Measurements from ENCODE around the gene GCNT1.
"Not testable (repeated sequence)": the region's sequence is repeated elsewhere in the genome, so short reads cannot be mapped to it uniquely, and the experiment has no call there.

GCNT1 gene

GRCh38 chr9:76528056-76528455, 69.1 kb downstream of the GCNT1 start:
- Mint-ChIP-seq H3K9me3 (no peaks in the 10 kb centered on the region), H3K27me3 (ENCODE audit: low read depth) (peaks cover 3% of the 10 kb centered on the region)

GRCh38 chr9:76528642-76529190, 69.7 kb downstream of the GCNT1 start:
- Mint-ChIP-seq H3K4me1 (ENCODE audit: low read depth) (peaks cover 5% of the 10 kb centered on the region), H3K9me3 (no peaks in the 10 kb centered on the region), H3K27ac (no peak overlapping the region), H3K36me3 (ENCODE audit: low read depth) (no peaks in the 10 kb centered on the region), H3K27me3 (ENCODE audit: low read depth) (peaks cover 3% of the 10 kb centered on the region), H3K4me3 (no peak overlapping the region)

More at GRCh38 chr9:76528056-76528455, 69.1 kb downstream of the GCNT1 start:
- Mint-ChIP-seq H3K4me1 (ENCODE audit: low read depth) (peaks cover 1% of the 10 kb centered on the region), H3K27ac (no peak overlapping the region), H3K36me3 (ENCODE audit: low read depth) (no peaks in the 10 kb centered on the region), H3K4me3 (no peak overlapping the region)

GRCh38 chr9:76529653-76530052, 70.7 kb downstream of the GCNT1 start:
- Mint-ChIP-seq H3K36me3 (ENCODE audit: low read depth) (no peaks in the 10 kb centered on the region), H3K4me3 (no peak overlapping the region), H3K4me1 (ENCODE audit: low read depth) (peaks cover 8% of the 10 kb centered on the region), H3K9me3 (no peaks in the 10 kb centered on the region), H3K27ac (no peak overlapping the region), H3K27me3 (ENCODE audit: low read depth) (peaks cover 3% of the 10 kb centered on the region)

- no peaks in the 10 kb centered on the region for H3K9me3 Mint-ChIP-seq
- H3K27ac Mint-ChIP-seq, result no peak overlapping the region
- no peaks in the 10 kb centered on the region for H3K36me3 Mint-ChIP-seq (ENCODE audit: low read depth)
- no peaks in the 10 kb centered on the region for H3K27me3 Mint-ChIP-seq (ENCODE audit: low read depth)
- no peak overlapping the region for H3K4me3 Mint-ChIP-seq
- peaks cover 8% of the 10 kb centered on the region for H3K4me1 Mint-ChIP-seq (ENCODE audit: low read depth)
Observed at GRCh38 chr9:76530458-76531110, 71.6 kb downstream of the GCNT1 start.

- Mint-ChIP-seq H3K4me1 (ENCODE audit: low read depth) (peaks cover 8% of the 10 kb centered on the region), H3K4me3 (no peak overlapping the region), H3K36me3 (ENCODE audit: low read depth) (no peaks in the 10 kb centered on the region), H3K9me3 (no peaks in the 10 kb centered on the region), H3K27me3 (ENCODE audit: low read depth) (no peaks in the 10 kb centered on the region), H3K27ac (no peak overlapping the region)
Observed at GRCh38 chr9:76531231-76531780, 72.3 kb downstream of the GCNT1 start.

GRCh38 chr9:76532877-76533276, 73.9 kb downstream of the GCNT1 start:
- not testable (repeated sequence) for H3K9me3 Mint-ChIP-seq; H3K27ac Mint-ChIP-seq; H3K4me1 Mint-ChIP-seq (ENCODE audit: low read depth); H3K27me3 Mint-ChIP-seq (ENCODE audit: low read depth); H3K4me3 Mint-ChIP-seq; H3K36me3 Mint-ChIP-seq (ENCODE audit: low read depth)

GRCh38 chr9:76534026-76534425, 75.0 kb downstream of the GCNT1 start:
- peaks cover 3% of the 10 kb centered on the region for H3K27me3 Mint-ChIP-seq (ENCODE audit: low read depth)
- H3K4me3 Mint-ChIP-seq, result no peak overlapping the region
- H3K36me3 Mint-ChIP-seq (ENCODE audit: low read depth), result no peaks in the 10 kb centered on the region
- H3K9me3 Mint-ChIP-seq, result no peaks in the 10 kb centered on the region
- H3K4me1 Mint-ChIP-seq (ENCODE audit: low read depth), result peaks cover 8% of the 10 kb centered on the region
- H3K27ac Mint-ChIP-seq, result no peak overlapping the region

GRCh38 chr9:76537150-76537646, 78.2 kb downstream of the GCNT1 start:
- Mint-ChIP-seq H3K4me3 (no peak overlapping the region), H3K36me3 (ENCODE audit: low read depth) (no peaks in the 10 kb centered on the region), H3K9me3 (no peaks in the 10 kb centered on the region), H3K27me3 (ENCODE audit: low read depth) (peaks cover 3% of the 10 kb centered on the region), H3K27ac (no peak overlapping the region), H3K4me1 (ENCODE audit: low read depth) (peaks cover 8% of the 10 kb centered on the region)

GRCh38 chr9:76539180-76539579, 80.2 kb downstream of the GCNT1 start:
- no peaks in the 10 kb centered on the region for H3K9me3 Mint-ChIP-seq
- no peak overlapping the region for H3K27ac Mint-ChIP-seq
- H3K36me3 Mint-ChIP-seq (ENCODE audit: low read depth), result no peaks in the 10 kb centered on the region
- no peaks in the 10 kb centered on the region for H3K4me1 Mint-ChIP-seq (ENCODE audit: low read depth)
- H3K27me3 Mint-ChIP-seq (ENCODE audit: low read depth), result peaks cover 3% of the 10 kb centered on the region
- H3K4me3 Mint-ChIP-seq, result no peak overlapping the region

GRCh38 chr9:76542360-76542759, 83.4 kb downstream of the GCNT1 start:
- no peaks in the 10 kb centered on the region for H3K36me3 Mint-ChIP-seq (ENCODE audit: low read depth)
- H3K27me3 Mint-ChIP-seq (ENCODE audit: low read depth), result peaks cover 8% of the 10 kb centered on the region
- H3K4me1 Mint-ChIP-seq (ENCODE audit: low read depth), result no peaks in the 10 kb centered on the region
- H3K9me3 Mint-ChIP-seq, result no peaks in the 10 kb centered on the region
- H3K4me3 Mint-ChIP-seq, result no peak overlapping the region
- no peak overlapping the region for H3K27ac Mint-ChIP-seq

- Mint-ChIP-seq H3K36me3 (ENCODE audit: low read depth) (no peaks in the 10 kb centered on the region), H3K4me1 (ENCODE audit: low read depth) (no peaks in the 10 kb centered on the region)
Observed at GRCh38 chr9:76545191-76545590, 86.2 kb downstream of the GCNT1 start.

GRCh38 chr9:76552181-76552580, 93.2 kb downstream of the GCNT1 start:
- no peak overlapping the region for H3K4me3 Mint-ChIP-seq
- H3K36me3 Mint-ChIP-seq (ENCODE audit: low read depth), result no peaks in the 10 kb centered on the region
- no peak overlapping the region for H3K27ac Mint-ChIP-seq
- peaks cover 5% of the 10 kb centered on the region for H3K27me3 Mint-ChIP-seq (ENCODE audit: low read depth)
- H3K4me1 Mint-ChIP-seq (ENCODE audit: low read depth), result no peaks in the 10 kb centered on the region
- H3K9me3 Mint-ChIP-seq, result no peaks in the 10 kb centered on the region

More at GRCh38 chr9:76545191-76545590, 86.2 kb downstream of the GCNT1 start:
- Mint-ChIP-seq H3K9me3 (no peaks in the 10 kb centered on the region), H3K4me3 (no peak overlapping the region), H3K27me3 (ENCODE audit: low read depth) (peaks cover 6% of the 10 kb centered on the region), H3K27ac (no peak overlapping the region)

GRCh38 chr9:76552751-76553455, 93.9 kb downstream of the GCNT1 start:
- Mint-ChIP-seq H3K9me3 (no peaks in the 10 kb centered on the region), H3K27me3 (ENCODE audit: low read depth) (peaks cover 5% of the 10 kb centered on the region), H3K27ac (no peak overlapping the region), H3K36me3 (ENCODE audit: low read depth) (no peaks in the 10 kb centered on the region), H3K4me1 (ENCODE audit: low read depth) (no peaks in the 10 kb centered on the region), H3K4me3 (no peak overlapping the region)

- Mint-ChIP-seq H3K4me3 (no peak overlapping the region), H3K27me3 (ENCODE audit: low read depth) (peaks cover 5% of the 10 kb centered on the region), H3K36me3 (ENCODE audit: low read depth) (no peaks in the 10 kb centered on the region), H3K4me1 (ENCODE audit: low read depth) (no peaks in the 10 kb centered on the region), H3K9me3 (no peaks in the 10 kb centered on the region), H3K27ac (no peak overlapping the region)
Observed at GRCh38 chr9:76553680-76554079, 94.7 kb downstream of the GCNT1 start.

All from T-helper 1 cell treated with Interleukin-12 subunit alpha and Interleukin-12 subunit beta and Interleukin-4 antibody, amounts not matched to agents 30 μg/mL and 1 μg/mL, for 36 hours (primary cell).